HG03439 (cell line): ENCODE measurements around the gene USH2A.
"Not testable (repeated sequence)": the region's sequence is repeated elsewhere in the genome, so short reads cannot be mapped to it uniquely, and the experiment has no call there.

Source experiments
- ATAC-seq: cut with Tn5 transposase; IDR thresholded peaks from one replicate; pipeline ENCODE4 v1.9.1; 2021; ENCODE audit warnings: mild to moderate bottlenecking, moderate library complexity; ENCODE audit not compliant: unreplicated experiment

The USH2A gene

DNA sequence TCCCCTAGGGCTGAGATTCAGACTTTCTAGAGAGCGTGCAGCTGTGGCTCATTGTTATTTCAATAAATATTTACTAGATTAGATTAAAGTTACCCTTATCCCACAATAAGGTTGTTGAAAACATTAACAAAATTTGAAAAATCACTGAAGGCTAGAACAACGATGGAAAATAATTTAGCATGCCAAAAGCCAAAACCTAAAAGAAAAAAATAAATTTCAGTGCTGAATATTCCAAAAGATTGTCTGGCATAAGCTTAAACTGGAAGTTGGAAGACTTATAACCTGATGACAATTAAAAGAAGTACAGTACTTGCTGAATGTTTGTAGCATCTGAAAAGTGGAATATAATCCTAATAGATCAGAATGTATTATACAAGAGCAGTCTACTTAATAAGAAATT, 221.3 kb downstream of the USH2A start:
- ATAC-seq = no peak

DNA sequence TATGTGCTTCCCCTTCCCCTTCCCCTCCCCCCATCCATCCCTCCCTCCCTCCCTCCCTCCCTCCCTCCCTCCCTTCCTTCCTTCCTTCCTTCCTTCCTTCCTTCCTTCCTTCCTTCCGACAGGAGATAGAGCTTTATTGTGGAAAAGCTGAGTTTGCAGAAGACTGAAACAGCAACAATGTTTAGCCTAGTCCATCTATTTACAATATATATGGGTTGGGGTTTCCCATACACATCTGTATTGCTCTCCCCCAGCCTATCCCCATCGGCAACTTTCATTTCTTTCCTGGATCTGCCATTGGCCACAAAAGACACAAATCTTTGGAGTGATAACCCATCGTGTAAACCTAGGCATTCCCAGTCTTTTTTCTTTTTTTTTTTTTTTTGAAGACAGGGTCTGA, 222.3 kb downstream of the USH2A start:
- ATAC-seq = no peak

DNA sequence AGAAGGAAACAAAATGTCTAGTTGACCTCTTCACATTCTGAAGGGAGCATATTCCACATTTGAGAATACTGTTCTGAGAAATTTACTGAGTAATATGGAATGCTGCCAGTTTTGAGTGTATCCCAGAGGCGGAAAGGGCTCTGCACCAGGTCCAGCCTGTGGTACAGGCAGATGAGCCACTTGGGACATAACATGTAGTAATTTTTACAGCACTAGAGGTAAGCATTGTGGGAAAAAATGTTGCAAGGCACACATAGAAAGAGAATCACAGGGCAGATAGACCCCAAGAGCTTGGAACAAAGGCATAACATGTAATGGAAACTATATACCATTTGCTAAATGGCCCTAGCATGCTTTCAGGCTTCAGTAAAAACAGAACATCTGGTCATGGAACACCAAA, 228.5 kb downstream of the USH2A start:
- ATAC-seq = no peak

DNA sequence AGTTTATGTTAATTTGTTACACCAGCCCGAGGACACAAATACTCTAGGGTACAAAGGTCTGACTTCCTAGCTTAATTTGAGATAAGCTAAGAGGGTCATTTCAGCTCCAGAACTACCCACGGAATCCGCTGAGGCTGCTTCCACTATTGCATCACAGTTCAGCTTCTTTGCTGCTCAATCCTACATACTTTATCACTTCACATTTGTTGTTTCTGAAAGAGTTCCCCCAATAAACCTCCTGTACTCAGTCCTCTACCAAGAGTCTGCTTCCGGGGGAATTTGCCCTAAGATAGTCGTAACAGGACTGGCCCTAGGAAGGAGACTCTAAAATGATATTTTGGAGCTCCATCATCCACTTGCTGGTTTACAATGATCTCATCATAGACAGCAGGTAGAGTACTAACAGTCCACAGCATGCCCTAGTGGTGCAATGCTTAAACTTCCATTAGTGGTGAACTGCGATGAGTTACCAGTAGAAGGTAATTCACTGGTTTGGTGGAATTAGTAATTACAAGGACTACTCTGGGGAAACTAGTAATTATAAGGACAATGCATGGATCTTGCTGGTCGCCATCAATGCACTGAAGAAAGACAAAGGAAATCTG, 229.3 kb downstream of the USH2A start:
- no peak for ATAC-seq

DNA sequence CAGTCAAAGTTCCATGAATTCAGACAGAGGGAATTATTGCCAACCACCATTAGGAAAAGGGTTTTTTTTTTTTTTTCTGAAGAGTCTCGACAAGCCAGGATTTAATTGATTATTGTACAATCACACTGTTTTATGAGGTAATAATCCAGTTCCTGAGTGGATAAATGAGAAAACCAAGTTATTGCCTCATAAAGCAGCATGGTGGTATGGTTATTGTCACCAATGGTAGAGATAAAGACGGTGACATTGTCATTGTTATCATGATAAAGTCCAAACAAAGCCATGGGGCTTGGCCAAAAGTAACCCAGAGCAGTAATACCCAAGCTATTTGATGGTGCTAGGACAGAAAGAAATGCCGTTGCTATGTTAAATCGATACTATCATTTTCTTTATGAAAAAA, 232.8 kb downstream of the USH2A start:
- ATAC-seq = no peak

DNA sequence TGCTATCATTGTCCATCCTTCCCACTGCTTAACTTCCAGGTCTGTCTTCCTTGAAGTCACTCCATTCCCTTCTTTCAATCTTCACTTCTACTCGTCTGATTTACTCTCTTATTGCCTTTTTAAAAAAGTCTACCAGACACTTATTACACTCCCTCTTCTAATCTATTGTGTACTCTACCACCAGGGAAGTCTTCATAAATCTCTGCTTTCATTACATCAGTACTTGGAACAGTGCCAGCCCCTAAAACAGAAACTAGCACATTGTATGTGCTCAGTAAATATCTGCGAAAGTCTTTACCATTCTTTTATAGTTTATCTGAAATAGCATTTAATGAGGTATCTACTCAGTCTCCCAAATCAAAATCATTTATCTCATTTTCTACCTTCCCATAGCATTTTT, 236.4 kb downstream of the USH2A start:
- ATAC-seq = no peak

DNA sequence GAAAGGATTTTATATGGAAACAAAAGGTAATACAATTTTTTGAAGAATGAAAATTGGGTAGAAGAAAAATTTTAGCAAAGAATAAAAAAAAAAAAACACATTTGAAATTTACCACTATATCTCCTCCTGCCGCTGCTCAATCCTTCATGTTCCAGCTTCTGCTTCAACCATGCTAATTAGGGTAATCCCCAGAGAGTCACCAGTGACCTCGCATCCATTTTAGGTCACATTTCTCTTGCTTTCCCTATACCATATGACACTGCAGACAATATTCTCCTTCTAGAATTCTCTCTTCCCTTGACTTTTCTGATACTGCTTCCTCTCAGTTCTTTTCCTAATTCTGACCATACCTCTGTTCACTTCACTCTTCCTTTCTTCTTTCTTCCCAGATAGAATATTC, 237.1 kb downstream of the USH2A start:
- no peak for ATAC-seq

DNA sequence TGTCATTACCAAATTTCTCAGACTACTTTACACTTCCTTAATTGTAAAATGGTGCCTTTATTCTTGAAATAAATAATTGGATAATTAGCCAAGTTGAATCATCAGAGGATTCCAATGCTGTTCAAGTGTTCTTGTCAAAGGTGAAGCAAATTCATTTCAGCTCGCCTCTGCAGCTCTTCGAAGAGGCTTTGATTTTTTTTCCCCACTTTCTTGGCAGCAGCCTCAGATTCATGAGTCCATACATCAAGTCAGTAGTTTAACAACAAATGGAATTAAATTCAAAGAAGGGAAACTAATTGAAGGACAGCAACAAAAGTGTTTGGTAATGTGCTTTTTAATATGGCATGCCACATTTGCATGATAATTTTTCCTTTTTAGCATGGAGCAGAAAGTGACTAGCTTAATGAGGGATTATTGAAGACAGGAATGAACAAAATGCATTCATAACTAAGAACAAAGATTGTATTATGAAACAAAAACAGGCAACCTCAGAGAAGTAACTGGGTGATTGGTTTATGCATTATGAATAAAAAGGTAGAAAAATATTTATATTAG, 239.0 kb downstream of the USH2A start:
- no peak for ATAC-seq

DNA sequence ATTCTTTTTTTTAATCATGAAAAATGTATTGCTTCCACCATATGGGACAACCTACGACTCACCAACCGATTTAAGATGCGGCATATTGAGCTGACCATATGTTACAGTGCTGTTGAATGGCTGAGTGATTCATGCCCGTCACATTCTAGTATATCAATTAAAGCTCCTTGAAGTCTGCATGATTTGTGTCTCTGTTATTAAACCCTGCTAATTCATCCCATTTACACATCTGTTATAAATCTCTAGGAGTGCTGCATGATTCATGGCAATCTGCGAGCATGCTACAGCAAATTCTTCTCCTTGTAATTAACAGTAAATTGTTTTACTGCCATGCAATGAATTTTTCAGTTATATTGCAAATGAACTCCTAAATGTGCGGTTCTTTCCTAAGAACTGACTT, 239.8 kb downstream of the USH2A start:
- ATAC-seq = no peak

DNA sequence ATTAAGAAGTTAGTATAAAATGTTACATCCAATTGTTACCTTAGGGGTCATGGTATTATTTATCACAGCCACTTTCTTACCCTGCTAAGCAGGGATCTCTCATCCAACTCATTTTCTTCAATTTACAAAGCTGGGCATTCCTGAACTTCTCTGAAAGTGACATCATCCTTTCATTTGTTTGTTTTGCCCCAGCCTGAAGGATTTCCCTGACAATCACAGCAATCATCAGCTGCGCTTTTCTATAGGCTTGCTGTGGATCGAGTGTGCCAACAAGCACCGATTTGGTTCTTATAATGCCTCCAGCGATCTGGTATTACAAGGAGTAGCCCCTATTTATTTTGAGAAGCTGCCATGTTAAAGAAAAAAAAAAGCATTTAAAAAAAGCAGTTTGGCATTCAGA, 240.2 kb downstream of the USH2A start:
- no peak for ATAC-seq

DNA sequence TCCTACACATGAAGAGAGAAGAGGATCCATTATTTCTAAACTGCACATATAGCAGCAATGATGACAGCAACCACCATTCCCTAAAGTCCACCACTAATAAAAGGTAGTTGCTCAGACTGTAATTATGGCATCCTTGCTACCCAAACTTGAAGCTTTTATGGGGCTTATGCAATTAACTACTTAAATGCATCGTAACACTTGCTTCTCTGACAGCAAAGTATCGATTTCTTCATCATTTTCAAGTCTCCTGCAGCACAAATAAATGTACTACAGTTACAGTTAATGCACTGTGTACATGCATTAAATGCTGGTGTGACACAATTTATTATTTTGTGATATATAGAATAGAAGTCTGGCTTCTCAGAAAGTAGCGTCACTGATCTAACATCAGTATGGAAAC, 241.7 kb downstream of the USH2A start:
- no peak for ATAC-seq

DNA sequence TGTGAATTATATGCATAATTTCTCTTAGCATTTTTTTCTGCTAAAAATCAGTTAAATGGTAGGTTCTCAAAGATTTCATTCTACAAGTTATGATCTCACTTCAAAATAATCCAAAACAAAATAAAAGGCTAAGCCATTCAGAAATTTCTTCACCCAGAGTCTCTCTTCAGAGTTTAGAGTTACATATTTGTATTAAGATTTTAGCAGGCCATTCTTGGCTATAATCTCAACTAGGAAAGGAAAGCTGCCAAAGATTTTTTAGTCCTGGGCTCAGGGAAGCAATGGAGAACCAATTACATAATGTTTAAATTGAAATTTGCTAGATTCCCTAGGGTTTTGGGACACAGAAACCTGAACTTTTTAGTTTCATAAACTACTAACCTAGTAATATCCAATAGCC, 245.0 kb downstream of the USH2A start:
- no peak for ATAC-seq

DNA sequence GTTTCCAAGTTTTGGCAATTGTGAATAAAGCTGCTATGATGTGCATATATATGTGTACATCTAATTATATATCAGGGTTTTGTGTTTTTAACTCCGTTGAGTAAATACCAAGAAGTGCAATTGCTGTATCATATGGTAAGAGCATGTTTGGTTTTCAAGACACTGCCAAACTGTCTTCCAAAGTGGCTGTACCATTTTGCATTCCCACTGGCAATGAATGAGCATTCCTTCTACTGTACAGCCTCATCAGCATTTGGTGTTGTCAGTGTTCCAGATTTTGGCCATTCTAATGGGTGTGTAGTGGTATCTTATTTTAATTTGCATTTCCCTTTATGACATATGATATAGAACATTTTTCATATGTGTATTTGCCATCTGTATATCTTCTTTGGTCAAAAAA, 246.3 kb downstream of the USH2A start:
- ATAC-seq = no peak

DNA sequence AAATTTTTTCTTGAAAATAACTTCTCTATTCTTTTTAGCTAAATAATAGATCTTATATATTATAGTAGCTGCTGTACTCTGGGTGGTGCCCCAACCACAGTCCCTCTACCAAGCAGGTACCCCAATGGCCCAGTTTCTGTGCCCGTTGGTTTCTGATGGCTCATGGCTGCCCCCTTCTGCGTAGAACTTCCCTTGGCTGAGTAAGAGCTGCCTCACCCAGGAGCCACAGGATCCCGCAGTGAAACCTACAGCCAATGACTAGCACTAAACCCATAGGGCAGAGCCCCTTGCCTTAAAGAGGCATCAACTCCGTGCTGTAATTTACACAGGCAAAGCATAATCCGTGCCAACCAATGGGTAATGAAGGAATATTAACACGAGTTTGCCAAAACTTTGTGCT, 247.5 kb downstream of the USH2A start:
- ATAC-seq = no peak

DNA sequence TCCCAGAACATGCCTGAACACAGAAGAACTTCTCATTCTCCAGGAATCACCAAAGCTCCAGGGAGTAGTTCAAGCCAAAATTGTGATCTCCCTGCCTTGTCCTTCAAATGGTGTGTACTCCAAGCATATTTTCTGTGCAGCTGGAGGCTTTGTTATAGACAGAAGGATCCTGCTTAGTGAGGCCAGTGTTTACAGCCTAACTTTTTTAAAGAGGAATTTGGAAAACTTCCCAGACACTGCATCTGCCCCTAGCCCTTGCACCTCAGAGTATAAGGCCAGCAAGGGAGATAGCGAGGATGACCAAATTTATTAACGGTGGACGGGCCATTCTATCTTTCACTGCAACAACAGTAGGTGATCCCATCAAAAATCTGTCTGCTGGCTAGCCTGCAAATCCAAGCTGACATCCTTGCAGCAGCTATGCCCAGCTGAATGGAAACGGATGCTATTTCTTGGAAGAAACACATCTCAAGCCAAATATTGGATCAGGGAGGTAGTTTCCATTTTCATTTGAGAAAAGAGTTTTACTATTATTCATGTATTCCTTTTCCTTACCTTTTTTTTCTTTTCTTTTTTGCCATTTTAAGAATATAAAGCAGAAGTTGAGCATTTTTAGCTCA, 249.8 kb downstream of the USH2A start:
- ATAC-seq = no peak

DNA sequence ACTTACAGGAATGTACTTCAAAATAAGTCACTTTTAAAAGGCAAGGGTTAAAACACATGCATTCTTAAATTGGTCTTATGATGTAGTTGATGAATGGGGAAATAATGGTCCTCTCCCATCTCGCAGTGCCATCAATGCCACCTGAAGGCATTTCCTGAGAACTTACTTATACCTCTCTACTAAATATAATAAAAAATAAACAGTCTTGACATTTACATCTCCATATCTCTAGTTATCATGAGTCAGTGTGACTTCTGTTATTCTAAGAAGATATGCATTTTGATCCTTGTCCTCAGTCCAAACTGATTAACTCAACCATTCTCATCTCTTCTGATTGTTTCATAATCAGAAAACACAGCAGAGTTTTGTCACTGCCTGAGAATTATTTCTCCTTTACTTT, 253.9 kb downstream of the USH2A start:
- ATAC-seq = no peak

DNA sequence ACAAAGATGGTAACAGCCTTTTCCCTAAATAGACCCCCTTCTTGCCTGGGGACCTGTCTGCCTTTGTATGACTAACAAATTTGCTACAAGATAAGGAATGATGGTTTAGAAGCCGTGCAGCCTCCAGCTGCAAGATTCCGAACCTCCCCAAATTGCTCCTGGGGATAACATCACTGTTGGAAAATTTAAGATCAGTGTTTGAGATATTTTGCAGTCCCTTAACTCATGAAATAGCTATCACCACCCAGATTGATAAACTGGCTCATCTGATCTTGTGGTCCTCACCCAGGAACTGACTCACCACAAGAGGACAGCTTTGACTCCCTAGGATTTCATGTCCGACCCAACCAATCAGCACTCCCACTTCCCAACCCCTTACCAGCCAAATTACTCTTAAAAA, 254.7 kb downstream of the USH2A start:
- ATAC-seq = no peak

DNA sequence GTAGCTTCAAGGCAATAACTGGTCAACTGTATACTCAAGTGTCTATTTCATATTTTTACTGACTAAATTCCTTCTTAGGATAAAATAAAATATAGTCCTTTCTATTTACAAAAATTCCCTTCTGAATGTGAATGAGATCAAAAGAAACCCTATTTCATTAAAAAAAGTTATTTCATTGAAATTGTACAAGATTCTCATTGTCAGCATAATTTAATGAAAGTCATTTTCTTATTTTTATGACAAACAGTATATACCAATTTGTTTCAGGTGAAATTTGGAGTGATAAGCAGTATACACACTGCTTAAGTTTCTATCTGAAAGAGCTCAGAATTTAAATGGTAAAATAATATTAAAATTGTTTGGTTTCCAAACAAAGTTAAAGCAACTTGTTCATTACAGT, 269.2 kb downstream of the USH2A start:
- ATAC-seq = no peak

DNA sequence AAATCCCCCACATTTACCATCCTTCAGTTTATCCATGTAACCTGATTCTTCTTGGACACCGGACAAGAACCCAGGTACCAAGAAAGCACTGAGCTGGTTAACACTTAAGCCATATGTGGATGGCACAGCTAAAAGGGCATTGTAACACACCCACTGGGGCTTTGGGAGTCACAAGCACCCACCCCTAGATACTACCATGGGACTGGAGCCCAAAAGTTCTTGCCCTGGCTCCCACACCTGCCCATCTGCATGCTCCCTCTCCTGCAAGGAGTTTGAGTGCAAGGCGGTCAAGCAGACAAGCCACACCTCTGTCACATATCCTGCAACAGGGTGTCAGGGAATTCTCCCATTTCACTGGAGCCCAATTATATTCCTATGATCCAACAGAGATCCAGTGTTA, 270.1 kb downstream of the USH2A start:
- no peak for ATAC-seq

DNA sequence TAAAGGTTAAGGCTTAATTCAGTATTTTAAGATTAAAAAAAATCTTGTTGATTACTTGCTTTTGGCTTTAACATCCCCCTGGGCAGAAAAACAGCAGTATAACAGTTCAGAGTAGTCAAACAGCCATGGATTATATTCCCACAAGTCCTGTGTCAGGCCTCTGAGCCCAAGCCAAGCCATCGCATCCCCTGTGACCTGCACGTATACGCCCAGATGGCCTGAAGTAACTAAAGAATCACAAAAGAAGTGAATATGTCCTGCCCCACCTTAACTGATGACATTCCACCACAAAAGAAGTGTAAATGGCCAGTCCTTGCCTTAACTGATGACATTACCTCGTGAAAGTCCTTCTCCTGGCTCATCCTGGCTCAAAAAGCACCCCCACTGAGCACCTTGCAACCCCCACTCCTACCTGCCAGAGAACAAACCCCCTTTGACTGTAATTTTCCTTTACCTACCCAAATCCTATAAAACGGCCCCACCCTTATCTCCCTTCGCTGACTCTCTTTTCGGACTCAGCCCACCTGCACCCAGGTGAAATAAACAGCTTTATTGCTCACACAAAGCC, 277.7 kb downstream of the USH2A start:
- not testable (repeated sequence) for ATAC-seq

DNA sequence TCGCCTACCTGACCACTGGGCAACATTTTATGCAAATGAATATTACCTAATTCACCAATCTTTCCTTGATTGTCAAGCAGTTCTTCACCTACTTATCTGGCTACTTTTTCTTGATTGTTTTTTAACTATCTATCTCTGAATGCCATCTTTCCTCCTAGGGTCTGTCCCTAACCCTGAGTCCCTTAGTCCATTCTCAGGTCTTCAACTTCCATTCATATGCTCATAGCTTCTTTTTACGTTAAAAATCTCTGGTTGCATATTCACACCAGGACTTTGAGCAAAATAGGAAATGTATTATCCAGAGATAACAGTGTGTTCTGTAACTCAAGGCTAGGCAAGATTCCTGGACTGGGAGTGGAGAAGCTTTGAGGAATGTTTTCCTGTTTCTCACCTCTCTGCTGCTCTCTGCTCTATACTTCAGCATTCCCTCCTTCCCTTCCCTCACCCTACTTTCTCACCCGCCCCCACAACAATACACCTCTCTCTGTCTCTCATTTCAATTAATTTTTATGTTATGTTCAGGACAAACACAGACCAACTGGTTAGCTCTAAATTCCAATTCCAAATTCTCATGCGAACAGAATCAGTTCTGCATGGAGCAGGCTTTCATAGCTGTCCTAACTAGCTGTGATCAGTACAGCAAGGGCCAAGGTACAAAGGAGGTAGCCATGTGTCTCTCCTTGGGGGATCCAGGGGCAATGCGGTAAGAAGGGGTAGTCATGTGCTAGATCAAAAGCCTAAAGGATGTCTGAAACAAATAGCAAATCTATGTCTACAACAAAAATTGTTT, 278.4 kb downstream of the USH2A start:
- no peak for ATAC-seq

DNA sequence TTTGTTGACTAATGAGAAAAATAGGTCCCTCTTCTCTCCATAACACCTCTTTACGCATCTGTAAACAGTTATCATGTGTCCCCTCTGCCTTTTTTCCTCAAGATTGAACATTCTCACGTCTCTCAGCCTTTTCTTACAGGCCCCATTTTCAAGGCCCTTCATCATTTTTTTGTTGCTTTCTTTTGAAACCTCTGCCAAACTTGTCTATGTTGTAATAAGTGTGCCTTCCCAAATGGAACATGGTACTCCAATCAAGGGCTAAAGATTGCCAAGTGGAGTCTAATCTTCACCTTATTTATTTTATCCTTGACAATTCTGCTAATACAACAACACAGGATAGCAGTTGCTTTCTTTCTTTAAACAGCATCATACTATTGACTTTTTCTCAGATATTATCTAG, 280.3 kb downstream of the USH2A start:
- ATAC-seq = no peak
